Astrocyte of the spinal cord (primary cell): ENCODE results near the gene CLTCL1.
A peak's percentile ranks its signal among the peaks of the same experiment; 100 is the strongest.

Source experiments
- DNase-seq: peaks from one replicate; pipeline ENCODE4 v3.0.0; 2011; ENCODE audit warnings: low read depth, low spot score
- H3K4me3 ChIP-seq: 2 replicates; pipeline ENCODE4 v1.5.1; 2011; ENCODE audit warnings: low read depth, mild to moderate bottlenecking, low read length, moderate library complexity
- in situ Hi-C: cut with HindIII; loops from 2 replicates; pipeline ENCODE4 v1.10.0; 2017; ENCODE audit warnings: low sequenced_read_pairs
- TF ChIP-seq, protein P1 (sequence below): IDR thresholded peaks from 2 replicates; pipeline ENCODE4 v1.5.1; 2012; ENCODE audit warnings: low read depth, mild to moderate bottlenecking, low read length, inconsistent platforms

Gene CLTCL1

GRCh38 chr22:19275513-19275912 is 16.0 kb downstream of the CLTCL1 start:
- DNase-seq: no peak
- TF ChIP-seq, protein P1, sequence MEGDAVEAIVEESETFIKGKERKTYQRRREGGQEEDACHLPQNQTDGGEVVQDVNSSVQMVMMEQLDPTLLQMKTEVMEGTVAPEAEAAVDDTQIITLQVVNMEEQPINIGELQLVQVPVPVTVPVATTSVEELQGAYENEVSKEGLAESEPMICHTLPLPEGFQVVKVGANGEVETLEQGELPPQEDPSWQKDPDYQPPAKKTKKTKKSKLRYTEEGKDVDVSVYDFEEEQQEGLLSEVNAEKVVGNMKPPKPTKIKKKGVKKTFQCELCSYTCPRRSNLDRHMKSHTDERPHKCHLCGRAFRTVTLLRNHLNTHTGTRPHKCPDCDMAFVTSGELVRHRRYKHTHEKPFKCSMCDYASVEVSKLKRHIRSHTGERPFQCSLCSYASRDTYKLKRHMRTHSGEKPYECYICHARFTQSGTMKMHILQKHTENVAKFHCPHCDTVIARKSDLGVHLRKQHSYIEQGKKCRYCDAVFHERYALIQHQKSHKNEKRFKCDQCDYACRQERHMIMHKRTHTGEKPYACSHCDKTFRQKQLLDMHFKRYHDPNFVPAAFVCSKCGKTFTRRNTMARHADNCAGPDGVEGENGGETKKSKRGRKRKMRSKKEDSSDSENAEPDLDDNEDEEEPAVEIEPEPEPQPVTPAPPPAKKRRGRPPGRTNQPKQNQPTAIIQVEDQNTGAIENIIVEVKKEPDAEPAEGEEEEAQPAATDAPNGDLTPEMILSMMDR: no peak
- no peak overlapping the region for H3K4me3 ChIP-seq
- in situ Hi-C loops: no loop called here

GRCh38 chr22:19275104-19275503 is 16.4 kb downstream of the CLTCL1 start:
- no peak overlapping the region for H3K4me3 ChIP-seq
- in situ Hi-C loops: no loop called here

DNA sequence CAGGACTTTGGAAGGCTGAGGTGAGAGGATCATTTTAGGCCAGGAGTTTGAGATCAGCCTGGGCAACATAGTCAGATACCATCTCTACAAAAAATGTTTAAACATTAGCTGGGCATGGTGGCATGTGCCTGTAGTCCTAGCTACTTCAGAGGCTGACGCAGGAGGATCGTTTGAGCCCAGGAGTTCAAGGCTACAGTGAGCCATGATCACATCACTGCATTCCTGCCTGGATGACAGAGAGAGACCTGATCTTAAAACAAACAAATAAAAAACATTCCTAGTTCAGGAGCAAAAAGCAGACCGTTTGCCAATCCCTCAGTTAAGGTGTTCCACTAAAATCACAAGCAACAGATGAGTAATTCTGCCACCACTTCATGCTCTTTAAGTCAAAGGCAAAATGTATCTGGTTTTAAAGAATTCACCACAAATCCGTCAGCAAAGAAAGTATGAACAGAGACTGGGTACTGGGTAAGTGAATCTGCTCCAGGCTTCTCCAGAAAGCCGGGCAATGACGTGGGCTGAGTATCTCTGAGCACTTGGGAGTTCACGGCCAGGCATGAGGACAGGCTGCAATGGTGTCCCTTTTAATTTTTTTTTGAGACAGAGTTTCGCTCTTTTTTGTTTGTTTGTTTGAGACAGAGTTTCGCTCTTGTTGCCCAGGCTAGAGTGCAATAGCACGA is 19.5 kb downstream of the CLTCL1 start:
- TF ChIP-seq, protein P1: no peak
- in situ Hi-C loops: no loop called here
- no peak overlapping the region for H3K4me3 ChIP-seq
- peak; percentile 49 for DNase-seq

More at GRCh38 chr22:19275104-19275503, 16.4 kb downstream of the CLTCL1 start:
- no peak for DNase-seq
- TF ChIP-seq, protein P1: no peak

DNA sequence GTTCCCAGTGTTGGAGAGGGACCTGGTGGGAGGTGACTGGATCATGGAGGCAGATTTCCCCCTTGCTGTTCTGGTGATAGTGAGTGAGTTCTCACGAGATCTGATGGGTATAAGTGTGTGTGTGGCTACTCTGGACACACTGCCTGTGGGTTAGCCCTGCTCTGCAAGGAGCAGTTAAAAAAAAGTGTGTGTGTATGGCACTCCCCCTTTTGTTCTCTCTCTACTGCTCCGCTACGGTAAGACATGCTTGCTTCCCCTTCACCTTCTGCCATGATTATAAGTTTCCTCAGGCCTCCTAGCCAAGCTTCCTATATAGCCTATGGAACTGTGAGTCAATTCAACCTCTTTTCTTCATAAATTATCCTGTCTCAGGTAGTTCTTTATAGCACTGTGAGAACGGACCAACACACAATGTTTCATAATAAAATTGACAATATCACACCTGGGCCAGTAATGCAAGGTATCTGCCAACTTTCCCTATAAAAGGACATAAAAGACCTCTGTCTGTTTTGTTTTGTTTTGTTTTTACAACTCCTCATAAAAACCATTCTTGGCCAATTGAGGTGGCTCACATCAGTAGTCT is 20.2 kb downstream of the CLTCL1 start:
- TF ChIP-seq, protein P1: no peak
- in situ Hi-C loops: no loop called here
- DNase-seq: no peak
- no peak overlapping the region for H3K4me3 ChIP-seq

DNA sequence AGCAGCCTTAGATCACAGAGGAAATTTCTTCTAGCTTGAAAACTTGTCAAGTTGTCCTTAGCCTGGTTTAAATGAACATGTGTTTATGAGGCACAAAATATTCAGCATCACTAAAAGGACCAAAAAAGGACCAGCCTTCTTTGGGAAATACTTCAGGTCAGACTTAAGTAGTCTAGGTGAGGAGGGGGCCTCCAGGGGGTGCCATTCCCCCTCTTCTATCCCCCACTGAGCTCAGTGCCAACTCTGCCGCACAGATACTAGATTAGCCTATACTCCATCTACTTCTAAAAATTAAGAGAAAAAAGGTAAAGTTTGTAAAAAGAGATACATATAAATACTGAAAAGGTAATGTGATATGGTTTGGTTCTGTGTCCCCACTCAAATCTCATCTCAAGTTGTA is 20.6 kb downstream of the CLTCL1 start:
- H3K4me3 ChIP-seq: no peak overlapping the region
- TF ChIP-seq, protein P1: no peak
- in situ Hi-C loops: no loop called here
- no peak for DNase-seq

- in situ Hi-C loops: no loop called here
These were observed 24.9 kb downstream of the CLTCL1 start for GRCh38 chr22:19266547-19267086.

More at GRCh38 chr22:19266547-19267086, 24.9 kb downstream of the CLTCL1 start:
- TF ChIP-seq, protein P1: no peak
- no peak for DNase-seq
- H3K4me3 ChIP-seq: no peak overlapping the region
